ENCODE results near the gene ITPRID1. TPM values are rescaled to one million over a fixed set of nuclear protein-coding genes. Genes with fewer than 3 reads are reported as not detected.

ITPRID1 gene
- total RNA-seq, 4 donors from 2014 or later: not detected

DNA sequence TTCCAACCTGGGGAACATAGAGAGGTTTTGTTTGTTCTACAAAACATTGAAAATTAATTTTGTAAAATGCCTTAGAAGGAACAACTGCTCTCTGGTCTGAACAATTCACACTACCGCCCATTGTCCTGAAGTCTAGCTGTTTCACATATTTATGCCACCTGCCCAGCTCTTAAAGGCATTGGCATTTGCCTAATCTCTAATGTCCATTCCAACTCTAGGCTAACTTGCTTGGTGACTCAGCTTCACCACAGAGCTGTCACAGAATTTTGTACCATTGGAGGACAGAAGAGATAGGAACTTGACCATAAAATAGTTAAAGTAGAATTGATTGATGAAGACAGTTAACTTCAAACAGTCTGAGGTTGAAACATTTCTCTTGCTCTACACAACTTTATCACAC lies 119.6 kb downstream of the ITPRID1 start:
- no peak for TF ChIP-seq POLR2A (IDR thresholded peaks at IDR 0.05)
- TF ChIP-seq, protein P1, sequence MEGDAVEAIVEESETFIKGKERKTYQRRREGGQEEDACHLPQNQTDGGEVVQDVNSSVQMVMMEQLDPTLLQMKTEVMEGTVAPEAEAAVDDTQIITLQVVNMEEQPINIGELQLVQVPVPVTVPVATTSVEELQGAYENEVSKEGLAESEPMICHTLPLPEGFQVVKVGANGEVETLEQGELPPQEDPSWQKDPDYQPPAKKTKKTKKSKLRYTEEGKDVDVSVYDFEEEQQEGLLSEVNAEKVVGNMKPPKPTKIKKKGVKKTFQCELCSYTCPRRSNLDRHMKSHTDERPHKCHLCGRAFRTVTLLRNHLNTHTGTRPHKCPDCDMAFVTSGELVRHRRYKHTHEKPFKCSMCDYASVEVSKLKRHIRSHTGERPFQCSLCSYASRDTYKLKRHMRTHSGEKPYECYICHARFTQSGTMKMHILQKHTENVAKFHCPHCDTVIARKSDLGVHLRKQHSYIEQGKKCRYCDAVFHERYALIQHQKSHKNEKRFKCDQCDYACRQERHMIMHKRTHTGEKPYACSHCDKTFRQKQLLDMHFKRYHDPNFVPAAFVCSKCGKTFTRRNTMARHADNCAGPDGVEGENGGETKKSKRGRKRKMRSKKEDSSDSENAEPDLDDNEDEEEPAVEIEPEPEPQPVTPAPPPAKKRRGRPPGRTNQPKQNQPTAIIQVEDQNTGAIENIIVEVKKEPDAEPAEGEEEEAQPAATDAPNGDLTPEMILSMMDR (IDR thresholded peaks at IDR 0.05 in 4 of 5, conservative IDR thresholded peaks at IDR 0.05 in 1 of 5): no peak
- Histone ChIP-seq H3K9me3 (no peaks in the 10 kb centered on the region), H3K4me1 (peaks cover 0 to 4% of the 10 kb centered on the region in 2 donors), H3K27ac (no peak overlapping the region), H3K4me3 (no peak overlapping the region), H3K27me3 (no peaks in the 10 kb centered on the region), H3K36me3 (no peaks in the 10 kb centered on the region)
- intact Hi-C loops (cut with DNase I; ENCODE audit: low total_unique reads): no loop called here
- DNase-seq (no peak), ATAC-seq (no peak)
- in situ Hi-C loops (cut with MboI; ENCODE audit: low sequenced_read_pairs in 4 of 4): loop anchor here in 1 of 4 donors (10.0 kb wide), 1 partner anchor 499 kb away; no protein-coding TSS in a partner anchor

DNA sequence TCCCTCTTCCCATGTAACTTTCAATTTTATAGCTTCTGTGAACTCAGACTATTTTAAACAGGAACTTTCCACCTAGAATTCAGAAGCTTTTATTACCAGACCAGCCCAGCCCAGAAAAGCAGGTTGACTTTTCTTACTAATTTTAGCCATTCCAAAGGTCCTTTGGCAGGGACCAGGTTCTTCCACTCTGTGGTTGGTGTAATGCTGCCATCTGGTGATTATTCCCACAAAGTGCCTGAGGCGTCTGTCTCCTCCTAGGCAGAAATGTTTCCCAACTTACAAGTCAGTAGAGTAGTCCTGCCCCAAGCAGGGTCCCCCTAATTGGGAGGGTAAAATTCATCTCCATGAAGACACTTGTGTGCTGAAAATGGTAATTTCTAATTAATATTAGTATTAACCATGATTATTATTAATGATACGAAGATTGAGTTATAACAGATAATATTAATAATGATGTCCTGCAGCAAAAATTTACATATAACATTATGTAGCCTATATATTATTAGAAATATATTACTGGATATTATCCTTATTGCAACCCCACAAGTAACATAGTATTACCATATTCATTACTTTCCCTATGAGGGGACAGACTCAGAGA lies 120.1 kb downstream of the ITPRID1 start:
- Histone ChIP-seq H3K36me3 (no peaks in the 10 kb centered on the region), H3K27me3 (no peaks in the 10 kb centered on the region), H3K4me1 (peaks cover 0 to 4% of the 10 kb centered on the region in 2 donors), H3K27ac (no peak overlapping the region), H3K9me3 (no peaks in the 10 kb centered on the region), H3K4me3 (no peak overlapping the region)
- in situ Hi-C loops (cut with MboI; ENCODE audit: low sequenced_read_pairs in 4 of 4) (loop anchor here in 1 of 4 donors (10.0 kb wide), 1 partner anchor 499 kb away; no protein-coding TSS in a partner anchor), intact Hi-C loops (cut with DNase I; ENCODE audit: low total_unique reads) (loop anchor here (1.0 to 2.0 kb wide), 2 partner anchors 191 to 500 kb away; no protein-coding TSS in a partner anchor)
- TF ChIP-seq, protein P1 (IDR thresholded peaks at IDR 0.05 in 4 of 5, conservative IDR thresholded peaks at IDR 0.05 in 1 of 5): peak in 3 of 5 experiments; percentile 43 to 54 (median 46)
- TF ChIP-seq POLR2A (IDR thresholded peaks at IDR 0.05): no peak
- no peak for DNase-seq
- peak; percentile 62 to 72 for ATAC-seq

DNA sequence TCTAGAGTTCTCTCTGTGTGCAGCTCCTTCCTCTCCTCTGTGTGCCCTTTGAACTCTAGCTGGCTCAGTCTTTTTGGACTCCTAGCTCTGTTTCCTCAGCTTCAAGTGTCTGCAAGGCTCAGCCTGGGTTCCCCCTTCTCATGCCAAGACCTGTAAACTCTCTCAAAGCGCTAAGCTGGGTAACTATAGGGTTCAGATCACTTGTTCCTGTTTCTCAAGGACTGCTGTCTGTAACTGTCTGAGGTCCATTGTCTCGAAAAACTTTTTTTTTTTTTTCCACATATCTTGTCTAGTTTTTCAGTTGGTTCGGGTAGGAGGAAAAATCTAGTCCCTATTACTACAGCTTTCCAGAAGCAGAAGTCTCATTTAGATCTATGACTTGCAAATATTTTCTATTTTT lies 126.5 kb downstream of the ITPRID1 start:
- H3K4me1 ChIP-seq: no peaks in the 10 kb centered on the region
- no peaks in the 10 kb centered on the region for H3K27me3 ChIP-seq
- H3K36me3 ChIP-seq: no peaks in the 10 kb centered on the region
- no peak overlapping the region for H3K27ac ChIP-seq
- intact Hi-C loops (cut with DNase I; ENCODE audit: low total_unique reads) (no loop called here), in situ Hi-C loops (cut with MboI; ENCODE audit: low sequenced_read_pairs in 4 of 4) (no loop called here)
- no peaks in the 10 kb centered on the region for H3K9me3 ChIP-seq
- TF ChIP-seq, protein P1 (IDR thresholded peaks at IDR 0.05 in 4 of 5, conservative IDR thresholded peaks at IDR 0.05 in 1 of 5): no peak
- TF ChIP-seq POLR2A (IDR thresholded peaks at IDR 0.05): no peak
- ATAC-seq (no peak), DNase-seq (no peak)
- no peak overlapping the region for H3K4me3 ChIP-seq

DNA sequence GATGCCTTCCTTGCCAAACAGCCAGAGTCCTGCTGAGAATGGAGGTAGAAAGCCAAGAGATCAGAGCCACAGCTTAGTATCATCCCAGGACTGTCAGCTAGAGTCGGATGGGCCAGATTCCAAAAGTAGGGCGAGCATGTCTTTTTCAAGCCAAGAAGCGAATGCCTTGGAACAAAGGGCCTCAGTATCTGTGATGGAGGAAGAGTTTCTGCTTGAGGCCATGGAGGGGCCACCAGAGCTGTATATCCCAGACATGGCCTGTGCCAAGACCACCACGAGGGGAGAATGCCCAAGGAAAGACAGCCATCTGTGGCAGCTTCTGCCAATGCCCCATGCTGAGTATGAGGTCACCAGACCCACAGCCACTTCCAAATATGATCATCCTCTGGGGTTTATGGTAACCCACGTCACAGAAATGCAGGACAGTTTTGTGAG lies 128.8 kb downstream of the ITPRID1 start:
- in situ Hi-C loops (cut with MboI; ENCODE audit: low sequenced_read_pairs in 4 of 4): no loop called here
- ATAC-seq (no peak), DNase-seq (no peak)
- no peaks in the 10 kb centered on the region for H3K36me3 ChIP-seq
- no peaks in the 10 kb centered on the region for H3K27me3 ChIP-seq
- H3K9me3 ChIP-seq: no peaks in the 10 kb centered on the region
- TF ChIP-seq POLR2A (IDR thresholded peaks at IDR 0.05): no peak
- TF ChIP-seq, protein P1 (IDR thresholded peaks at IDR 0.05 in 4 of 5, conservative IDR thresholded peaks at IDR 0.05 in 1 of 5): no peak
- no peak overlapping the region for H3K27ac ChIP-seq
- intact Hi-C loops (cut with DNase I; ENCODE audit: low total_unique reads): no loop called here
- no peaks in the 10 kb centered on the region for H3K4me1 ChIP-seq
- no peak overlapping the region for H3K4me3 ChIP-seq

Measured in gastrocnemius medialis (tissue), 4 donors.